Keratinocyte (primary cell): ENCODE results near the gene RND3. TPM values are rescaled to one million over a fixed set of nuclear protein-coding genes. Genes with fewer than 3 reads are reported as not detected.

Experiments used
- DNase-seq: peaks from one replicate; pipeline ENCODE4 v3.0.0-alpha.2; 2011; ENCODE audit warnings: low read depth, missing footprints, low spot score
- FAIRE-seq: peaks from 2 replicates; lab custom pipeline; 2011; peaks lifted over from hg19 to GRCh38; lab: Jason Lieb, UNC
- H2AFZ ChIP-seq: 2 replicates; pipeline ENCODE4 v1.6.0; 2012; ENCODE audit warnings: low read length, control low read depth, inconsistent platforms; ENCODE audit not compliant: control insufficient read depth
- H3K27ac ChIP-seq: 2 replicates; pipeline ENCODE4 v1.5.1; 2011; ENCODE audit warnings: low read length; ENCODE audit not compliant: control insufficient read depth, insufficient read depth
- H3K27me3 ChIP-seq: 3 replicates; pipeline ENCODE4 v1.6.0; 2011; ENCODE audit warnings: low read length; ENCODE audit not compliant: control insufficient read depth, insufficient read depth; ENCODE audit errors: extremely low read depth
- H3K36me3 ChIP-seq, 2 experiments: 2 replicates in 1 of 2; 3 replicates in 1 of 2; pipeline ENCODE4 v1.5.1; 2011; ENCODE audit warnings: low read length in 2 of 2, mild to moderate bottlenecking in 1 of 2; ENCODE audit not compliant: control insufficient read depth in 2 of 2, insufficient read depth in 2 of 2; ENCODE audit errors: extremely low read depth in 1 of 2
- H3K4me1 ChIP-seq: 3 replicates; pipeline ENCODE4 v1.5.1; 2011; ENCODE audit warnings: low read length; ENCODE audit not compliant: control insufficient read depth, insufficient read depth; ENCODE audit errors: extremely low read depth
- H3K4me2 ChIP-seq: 3 replicates; pipeline ENCODE4 v1.6.0; 2011; ENCODE audit warnings: low read depth, low read length; ENCODE audit not compliant: control insufficient read depth, insufficient read depth; ENCODE audit errors: extremely low read depth
- H3K4me3 ChIP-seq, 3 experiments: fragments of 200-600 bp in 1 of 3; sonication (generic) in 1 of 3; 2 replicates in 2 of 3; 3 replicates in 1 of 3; pipeline ENCODE4 v1.5.1; 2011 to 2016; ENCODE audit warnings: low read length in 3 of 3, mild to moderate bottlenecking in 3 of 3, control low read depth in 2 of 3, inconsistent platforms in 1 of 3, low read depth in 1 of 3, mixed read lengths in 1 of 3, mixed run types in 1 of 3, moderate library complexity in 1 of 3; ENCODE audit not compliant: control insufficient read depth in 2 of 3, insufficient read depth in 2 of 3; ENCODE audit errors: extremely low read depth in 1 of 3
- H3K79me2 ChIP-seq: 2 replicates; pipeline ENCODE4 v1.6.0; 2012; ENCODE audit warnings: low read length; ENCODE audit not compliant: control insufficient read depth, insufficient read depth
- H3K9ac ChIP-seq: 3 replicates; pipeline ENCODE4 v1.6.0; 2011; ENCODE audit warnings: low read length; ENCODE audit not compliant: control insufficient read depth, insufficient read depth; ENCODE audit errors: extremely low read depth
- H3K9me1 ChIP-seq: 3 replicates; pipeline ENCODE4 v1.6.0; 2011; ENCODE audit warnings: low read length; ENCODE audit not compliant: control insufficient read depth, insufficient read depth; ENCODE audit errors: extremely low read depth
- H3K9me3 ChIP-seq: 2 replicates; pipeline ENCODE4 v1.5.1; 2012; ENCODE audit warnings: low read depth, low read length; ENCODE audit not compliant: control insufficient read depth
- H4K20me1 ChIP-seq: 3 replicates; pipeline ENCODE4 v1.6.0; 2011; ENCODE audit warnings: low read length; ENCODE audit not compliant: control insufficient read depth, insufficient read depth; ENCODE audit errors: extremely low read depth
- EZH2 ChIP-seq: IDR thresholded peaks from one replicate; pipeline ENCODE4 v1.6.1; 2012; ENCODE audit warnings: inconsistent platforms, mild to moderate bottlenecking, low read length, moderate library complexity
- dilution Hi-C: fragments of 300-500 bp; cut with MboI; formaldehyde crosslinking; loops from one replicate; pipeline ENCODE4 v1.7.0; 2020; ENCODE audit warnings: low sequenced_read_pairs; ENCODE audit not compliant: extremely low pct_ligation_motif_present
- polyA minus RNA-seq, 3 experiments: library from RNA; depleted of rRNA, polyadenylated mRNA; stranded (reverse); fragments of >200 nt; gene quantifications; 1 replicate in 1 of 3; 2 replicates in 1 of 3; 3 replicates in 1 of 3; pipeline ENCODE4 v1.2.3, GENCODE V29; 2011
- polyA plus RNA-seq, 5 experiments: library from polyadenylated mRNA; depleted of rRNA in 3 of 5; stranded (reverse) in 3 of 5; stranded (forward) in 1 of 5; unstranded in 1 of 5; fragments of >200 nt; gene quantifications; 1 replicate in 1 of 5; 2 replicates in 3 of 5; 3 replicates in 1 of 5; pipeline versions ENCODE4 v1.2.1 to v1.2.3, GENCODE V29; 2011 to 2012; ENCODE audit warnings: missing spikeins in 2 of 5, low read depth in 1 of 5, low replicate concordance in 1 of 5
- TF ChIP-seq, protein P1 (sequence below), 3 experiments: IDR thresholded peaks in 1 of 3; conservative IDR thresholded peaks in 1 of 3; optimal IDR thresholded peaks in 1 of 3; 2 replicates in 2 of 3; 3 replicates in 1 of 3; pipeline versions ENCODE3 to v1.5.1; 2011; ENCODE audit warnings: low read length in 3 of 3, mild to moderate bottlenecking in 3 of 3, moderate library complexity in 2 of 3, control low read depth in 1 of 3, inconsistent platforms in 1 of 3; ENCODE audit not compliant: insufficient read depth in 2 of 3; ENCODE audit errors: extremely low read depth in 1 of 3

RND3 gene, protein sequence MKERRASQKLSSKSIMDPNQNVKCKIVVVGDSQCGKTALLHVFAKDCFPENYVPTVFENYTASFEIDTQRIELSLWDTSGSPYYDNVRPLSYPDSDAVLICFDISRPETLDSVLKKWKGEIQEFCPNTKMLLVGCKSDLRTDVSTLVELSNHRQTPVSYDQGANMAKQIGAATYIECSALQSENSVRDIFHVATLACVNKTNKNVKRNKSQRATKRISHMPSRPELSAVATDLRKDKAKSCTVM
- polyA plus RNA-seq: 73.4 to 298 TPM (median 202 TPM) in 3 replicates
- polyA plus RNA-seq (2011; ENCODE audit: low read depth): 1,211 TPM
- 95.0 and 179 TPM in 2 replicates for polyA plus RNA-seq (2011; cell fraction: cytosol; rRNA removed)
- polyA plus RNA-seq (2011; cell fraction: nucleus; rRNA removed): 415 and 426 TPM in 2 replicates
- polyA plus RNA-seq (2012; ENCODE audit: low replicate concordance): 72.3 and 220 TPM in 2 replicates
- 78.5 to 330 TPM (median 235 TPM) in 3 replicates for polyA minus RNA-seq
- 71.2 TPM for polyA minus RNA-seq (2011; cell fraction: cytosol; rRNA and poly(A)+ RNA removed)
- 124 and 484 TPM in 2 replicates for polyA minus RNA-seq (2011; cell fraction: nucleus; rRNA and poly(A)+ RNA removed)

DNA sequence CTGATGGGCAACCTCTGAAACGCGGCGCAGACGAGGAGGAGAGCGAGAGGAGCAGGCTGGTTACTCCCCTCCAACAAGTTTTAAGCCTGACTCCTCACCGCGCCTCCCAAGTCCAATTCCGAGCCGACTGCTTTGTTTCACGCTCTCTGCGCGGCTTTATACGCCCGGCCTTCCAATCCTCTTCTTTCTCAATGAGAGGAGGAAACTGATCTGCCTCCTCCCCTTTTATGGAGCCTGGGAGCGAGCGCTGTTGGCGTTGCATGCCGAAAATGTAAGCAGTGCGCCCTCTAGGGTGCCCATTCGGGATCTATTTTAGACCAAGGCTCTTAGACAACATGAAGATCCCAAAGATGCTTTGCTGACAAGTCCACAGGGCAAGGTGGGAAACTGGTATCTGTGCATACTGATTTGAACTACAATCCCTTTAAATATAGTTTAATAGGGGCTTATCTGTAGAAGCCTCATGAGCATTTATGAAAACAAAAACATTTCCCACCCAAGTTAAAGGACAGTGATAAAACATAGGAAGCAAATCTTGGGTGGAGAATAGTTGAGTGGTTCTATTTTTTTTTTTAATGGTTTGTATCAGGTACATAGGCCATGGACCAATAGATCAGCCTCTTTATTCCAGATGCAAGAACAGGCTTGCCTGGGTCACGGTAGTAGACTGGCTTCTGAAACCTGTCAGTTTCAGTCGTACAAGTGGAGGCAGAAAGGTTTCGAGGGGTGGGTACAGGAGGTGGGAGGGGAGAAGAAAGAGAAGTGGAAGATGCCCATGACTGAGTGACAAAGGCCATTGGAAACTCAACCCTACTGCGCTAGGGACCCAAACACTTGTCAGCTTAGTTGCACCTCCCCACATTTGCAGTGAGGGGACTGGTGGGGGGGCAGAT lies at the start of gene RND3:
Gene RND3, minus strand, starts transcription at position 131 of the 893 bp plus-strand sequence. CDS start 250 bp downstream, outside the sequence.
- TF ChIP-seq EZH2: no peak
- TF ChIP-seq, protein P1, sequence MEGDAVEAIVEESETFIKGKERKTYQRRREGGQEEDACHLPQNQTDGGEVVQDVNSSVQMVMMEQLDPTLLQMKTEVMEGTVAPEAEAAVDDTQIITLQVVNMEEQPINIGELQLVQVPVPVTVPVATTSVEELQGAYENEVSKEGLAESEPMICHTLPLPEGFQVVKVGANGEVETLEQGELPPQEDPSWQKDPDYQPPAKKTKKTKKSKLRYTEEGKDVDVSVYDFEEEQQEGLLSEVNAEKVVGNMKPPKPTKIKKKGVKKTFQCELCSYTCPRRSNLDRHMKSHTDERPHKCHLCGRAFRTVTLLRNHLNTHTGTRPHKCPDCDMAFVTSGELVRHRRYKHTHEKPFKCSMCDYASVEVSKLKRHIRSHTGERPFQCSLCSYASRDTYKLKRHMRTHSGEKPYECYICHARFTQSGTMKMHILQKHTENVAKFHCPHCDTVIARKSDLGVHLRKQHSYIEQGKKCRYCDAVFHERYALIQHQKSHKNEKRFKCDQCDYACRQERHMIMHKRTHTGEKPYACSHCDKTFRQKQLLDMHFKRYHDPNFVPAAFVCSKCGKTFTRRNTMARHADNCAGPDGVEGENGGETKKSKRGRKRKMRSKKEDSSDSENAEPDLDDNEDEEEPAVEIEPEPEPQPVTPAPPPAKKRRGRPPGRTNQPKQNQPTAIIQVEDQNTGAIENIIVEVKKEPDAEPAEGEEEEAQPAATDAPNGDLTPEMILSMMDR (optimal IDR thresholded peaks at IDR 0.05 in 1 of 3, IDR thresholded peaks at IDR 0.05 in 1 of 3, conservative IDR thresholded peaks at IDR 0.05 in 1 of 3; ENCODE audit: extremely low read depth in 1 of 3, insufficient read depth in 2 of 3, low read length in 3 of 3): peak; percentile 77 to 92 (median 82)
- dilution Hi-C loops: no loop called here
- H3K36me3 ChIP-seq: peaks cover 3 to 23% of the 10 kb centered on the region in 2 experiments
- no peak within 1 kb of the TSS for H2AFZ ChIP-seq
- peak within 1 kb of the TSS; percentile 71 to 99 (median 93) for H3K4me3 ChIP-seq
- H4K20me1 ChIP-seq: peaks cover 20% of the 10 kb centered on the region
- H3K9me3 ChIP-seq: no peaks in the 10 kb centered on the region
- H3K4me1 ChIP-seq: peaks cover 18% of the 10 kb centered on the region
- peak within 1 kb of the TSS; percentile 17 for H3K4me2 ChIP-seq
- peaks cover 45% of the 10 kb centered on the region for H3K79me2 ChIP-seq
- DNase-seq: peak; percentile 93
- H3K27me3 ChIP-seq: no peaks in the 10 kb centered on the region
- no peaks in the 10 kb centered on the region for H3K9me1 ChIP-seq
- peak within 1 kb of the TSS; percentile 99 for H3K27ac ChIP-seq
- peak within 1 kb of the TSS; percentile 100 for H3K9ac ChIP-seq
- peak; percentile 88 for FAIRE-seq

DNA sequence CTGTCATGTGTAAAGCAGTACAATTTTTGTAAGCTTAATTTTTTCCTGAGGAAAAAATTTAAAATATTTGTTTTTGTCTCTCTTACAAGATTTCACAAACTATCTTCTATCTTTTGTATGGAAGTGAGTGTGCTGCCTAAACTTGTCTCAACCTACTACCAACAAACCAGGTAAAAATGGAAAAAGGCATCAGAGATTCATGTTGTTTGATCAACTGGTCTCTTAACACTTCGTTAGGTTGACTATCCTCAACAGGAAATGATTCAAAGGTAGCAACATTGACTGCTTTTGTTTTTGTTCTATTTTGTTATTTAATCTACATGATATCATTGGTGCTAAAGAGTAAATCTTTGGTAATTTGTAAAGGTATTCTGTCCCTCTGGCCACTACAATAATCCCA lies 47.7 kb upstream of the RND3 start:
- H3K4me2 ChIP-seq: peak overlapping the region; percentile 51
- peak overlapping the region; percentile 63 for H3K27ac ChIP-seq
- peaks cover 32% of the 10 kb centered on the region for H3K4me1 ChIP-seq
- no peaks in the 10 kb centered on the region for H4K20me1 ChIP-seq
- no peak for FAIRE-seq
- peak overlapping the region; percentile 72 for H2AFZ ChIP-seq
- no peaks in the 10 kb centered on the region for H3K79me2 ChIP-seq
- no peaks in the 10 kb centered on the region for H3K27me3 ChIP-seq
- dilution Hi-C loops: no loop called here
- no peak overlapping the region for H3K4me3 ChIP-seq
- TF ChIP-seq EZH2: no peak
- TF ChIP-seq, protein P1 (optimal IDR thresholded peaks at IDR 0.05 in 1 of 3, IDR thresholded peaks at IDR 0.05 in 1 of 3, conservative IDR thresholded peaks at IDR 0.05 in 1 of 3; ENCODE audit: extremely low read depth in 1 of 3, insufficient read depth in 2 of 3, low read length in 3 of 3): no peak
- no peak for DNase-seq
- no peaks in the 10 kb centered on the region for H3K9me1 ChIP-seq
- H3K9me3 ChIP-seq: no peaks in the 10 kb centered on the region
- H3K36me3 ChIP-seq: no peaks in the 10 kb centered on the region
- no peak overlapping the region for H3K9ac ChIP-seq
